GM19328 (cell line): ENCODE results near the gene PTF1A.

Experiments used
- ATAC-seq: cut with Tn5 transposase; IDR thresholded peaks from one replicate; pipeline ENCODE4 v1.9.1; 2021; ENCODE audit warnings: mild to moderate bottlenecking, moderate library complexity; ENCODE audit not compliant: unreplicated experiment

Gene PTF1A

GRCh38 chr10:23191764-23192711, at the start of gene PTF1A:
TSS of gene PTF1A (plus strand) at chr10:23192312. CDS start at chr10:23192531, 219 bp downstream.
- no peak for ATAC-seq

GRCh38 chr10:23146258-23146657, 45.9 kb upstream of the PTF1A start:
- no peak for ATAC-seq

GRCh38 chr10:23147035-23147434, 45.1 kb upstream of the PTF1A start:
- no peak for ATAC-seq

GRCh38 chr10:23148214-23148613, 43.9 kb upstream of the PTF1A start:
- ATAC-seq = no peak

- ATAC-seq = no peak
These were observed 42.0 kb upstream of the PTF1A start for GRCh38 chr10:23150091-23150490.

- no peak for ATAC-seq
These were observed 41.5 kb upstream of the PTF1A start for GRCh38 chr10:23150610-23151009.

GRCh38 chr10:23151071-23151470, 41.0 kb upstream of the PTF1A start:
- ATAC-seq = no peak

GRCh38 chr10:23155169-23155568, 36.9 kb upstream of the PTF1A start:
- ATAC-seq = no peak

GRCh38 chr10:23156447-23157150, 35.5 kb upstream of the PTF1A start:
- no peak for ATAC-seq

GRCh38 chr10:23157239-23157681, 34.9 kb upstream of the PTF1A start:
- no peak for ATAC-seq

- ATAC-seq = no peak
These were observed 34.3 kb upstream of the PTF1A start for GRCh38 chr10:23157691-23158369.

GRCh38 chr10:23158370-23158769, 33.7 kb upstream of the PTF1A start:
- ATAC-seq = no peak

- ATAC-seq = no peak
These were observed 20.8 kb upstream of the PTF1A start for GRCh38 chr10:23171232-23171876.

GRCh38 chr10:23172429-23173213, 19.5 kb upstream of the PTF1A start:
- ATAC-seq = no peak

- no peak for ATAC-seq
These were observed 18.7 kb upstream of the PTF1A start for GRCh38 chr10:23173214-23174073.

- no peak for ATAC-seq
These were observed 17.8 kb upstream of the PTF1A start for GRCh38 chr10:23174074-23174976.

- ATAC-seq = no peak
These were observed 17.1 kb upstream of the PTF1A start for GRCh38 chr10:23174977-23175512.

- ATAC-seq = no peak
These were observed 5.9 kb upstream of the PTF1A start for GRCh38 chr10:23186178-23186577.
